Measurements from ENCODE around the gene EIF4ENIF1.

- TF ChIP-seq CTCF (IDR thresholded peaks at IDR 0.05), result no peak
- TF ChIP-seq POLR2A (IDR thresholded peaks at IDR 0.05), result no peak
Observed at GRCh38 chr22:31448382-31448781, 41.3 kb downstream of the EIF4ENIF1 start.

Measured in upper lobe of left lung (tissue), 4 donors.